Stimulated activated CD4-positive, alpha-beta T cell treated with anti-CD3 and anti-CD28 coated beads, Interleukin-1b, Interleukin-23, amount 100 ng/mL, for 4 hours (primary cell): ENCODE data around the gene YY1AP1.
A peak's percentile ranks its signal among the peaks of the same experiment; 100 is the strongest.
"Not testable (repeated sequence)": the region's sequence is repeated elsewhere in the genome, so short reads cannot be mapped to it uniquely, and the experiment has no call there.

Experiments
- DNase-seq, 2 donors: peaks; one replicate each; pipeline ENCODE4 v3.0.0-alpha.2; 2020; ENCODE audit warnings: low read depth in 2 of 2

The YY1AP1 gene, protein sequence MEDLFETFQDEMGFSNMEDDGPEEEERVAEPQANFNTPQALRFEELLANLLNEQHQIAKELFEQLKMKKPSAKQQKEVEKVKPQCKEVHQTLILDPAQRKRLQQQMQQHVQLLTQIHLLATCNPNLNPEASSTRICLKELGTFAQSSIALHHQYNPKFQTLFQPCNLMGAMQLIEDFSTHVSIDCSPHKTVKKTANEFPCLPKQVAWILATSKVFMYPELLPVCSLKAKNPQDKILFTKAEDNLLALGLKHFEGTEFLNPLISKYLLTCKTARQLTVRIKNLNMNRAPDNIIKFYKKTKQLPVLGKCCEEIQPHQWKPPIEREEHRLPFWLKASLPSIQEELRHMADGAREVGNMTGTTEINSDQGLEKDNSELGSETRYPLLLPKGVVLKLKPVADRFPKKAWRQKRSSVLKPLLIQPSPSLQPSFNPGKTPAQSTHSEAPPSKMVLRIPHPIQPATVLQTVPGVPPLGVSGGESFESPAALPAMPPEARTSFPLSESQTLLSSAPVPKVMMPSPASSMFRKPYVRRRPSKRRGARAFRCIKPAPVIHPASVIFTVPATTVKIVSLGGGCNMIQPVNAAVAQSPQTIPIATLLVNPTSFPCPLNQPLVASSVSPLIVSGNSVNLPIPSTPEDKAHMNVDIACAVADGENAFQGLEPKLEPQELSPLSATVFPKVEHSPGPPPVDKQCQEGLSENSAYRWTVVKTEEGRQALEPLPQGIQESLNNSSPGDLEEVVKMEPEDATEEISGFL

DNA sequence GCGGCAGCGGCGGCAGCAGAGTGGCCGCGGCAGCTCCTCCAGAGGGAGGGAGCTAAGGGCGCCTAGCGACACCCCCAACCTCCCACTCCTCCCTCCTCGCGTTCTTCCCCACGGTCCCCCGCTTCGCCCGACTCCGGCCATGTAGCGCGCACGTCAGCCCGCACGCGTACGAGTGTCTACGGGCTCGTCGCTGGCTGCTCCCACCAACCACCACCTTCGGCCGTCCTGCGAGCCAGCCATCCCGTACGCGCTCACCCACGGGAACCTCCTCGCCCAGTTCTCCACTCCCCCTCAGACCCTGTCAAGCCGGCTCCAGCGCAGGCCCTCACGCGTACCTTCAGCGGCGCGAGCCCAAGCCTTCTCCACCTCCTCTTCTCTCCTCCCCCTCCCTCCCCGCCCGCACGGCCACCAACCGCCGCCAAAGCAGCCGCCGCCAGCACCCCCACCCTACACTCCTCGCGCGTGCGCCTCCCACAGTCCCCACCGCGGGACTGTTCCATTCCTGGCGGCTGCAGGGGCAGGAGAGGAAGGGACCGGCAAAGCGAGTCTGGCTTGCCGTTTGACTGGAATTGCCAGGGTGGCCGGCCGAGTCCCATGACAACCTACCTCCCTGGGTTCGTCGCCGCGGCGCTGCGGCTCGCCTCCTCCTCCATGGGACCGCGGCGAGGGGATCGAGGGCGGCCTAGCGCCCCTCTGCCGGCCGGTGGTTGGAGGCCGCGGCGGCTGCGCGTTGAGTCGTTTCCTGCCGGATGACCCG, at the start of gene YY1AP1:
TSS of gene YY1AP1 (minus strand) at position 451 of the 757 bp plus-strand sequence. CDS start 8,338 bp downstream, outside the sequence.
- DNase-seq, result peak; percentile 85 to 87

DNA sequence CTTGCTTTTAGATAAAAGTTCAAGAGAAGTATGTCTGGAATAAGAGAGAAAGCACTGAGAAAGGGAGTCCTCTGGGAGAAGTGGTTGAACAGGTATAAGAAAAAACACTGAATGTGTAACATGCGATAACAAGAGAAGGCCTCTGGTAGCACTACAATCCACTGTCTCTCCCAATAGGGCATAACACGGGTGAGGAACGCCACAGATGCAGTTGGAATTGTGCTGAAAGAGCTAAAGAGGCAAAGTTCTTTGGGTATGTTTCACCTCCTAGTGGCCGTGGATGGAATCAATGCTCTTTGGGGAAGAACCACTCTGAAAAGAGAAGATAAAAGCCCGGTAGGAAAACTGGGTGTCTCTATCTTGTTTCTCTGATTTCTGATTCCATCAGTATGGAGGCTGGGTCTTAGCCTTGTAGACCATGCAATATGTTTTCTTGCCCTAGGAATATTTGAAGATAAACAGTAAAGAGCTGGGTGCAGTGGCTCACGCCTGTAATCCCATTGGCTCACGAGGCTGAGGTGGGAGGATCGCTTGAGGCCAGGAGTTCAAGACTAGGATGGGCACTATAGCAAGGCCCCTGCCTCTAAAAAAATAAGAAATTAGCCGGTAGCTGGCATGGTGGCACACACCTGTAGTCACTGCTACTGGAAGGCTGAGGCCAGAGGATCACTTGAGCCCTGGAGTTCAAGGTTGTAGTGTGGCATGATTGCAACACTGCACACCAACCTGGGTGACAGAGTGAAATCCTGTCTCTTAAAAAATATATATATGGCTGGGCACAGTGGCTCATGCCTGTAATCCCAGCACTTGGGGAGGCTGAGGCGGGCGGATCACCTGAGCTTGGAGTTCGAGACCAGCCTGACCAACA, 40.7 kb upstream of the YY1AP1 start:
- DNase-seq, result peak in 1 of 2 donors; percentile 31

GRCh38 chr1:155725142-155725541, 36.6 kb upstream of the YY1AP1 start:
- DNase-seq, result no peak

GRCh38 chr1:155719703-155720102, 31.1 kb upstream of the YY1AP1 start:
- DNase-seq, result no peak

- not testable (repeated sequence) for DNase-seq
Observed at GRCh38 chr1:155718524-155719115, 30.0 kb upstream of the YY1AP1 start.

- DNase-seq, result no peak
Observed at GRCh38 chr1:155717041-155717440, 28.5 kb upstream of the YY1AP1 start.

- DNase-seq, result no peak
Observed at GRCh38 chr1:155715777-155716176, 27.2 kb upstream of the YY1AP1 start.

DNA sequence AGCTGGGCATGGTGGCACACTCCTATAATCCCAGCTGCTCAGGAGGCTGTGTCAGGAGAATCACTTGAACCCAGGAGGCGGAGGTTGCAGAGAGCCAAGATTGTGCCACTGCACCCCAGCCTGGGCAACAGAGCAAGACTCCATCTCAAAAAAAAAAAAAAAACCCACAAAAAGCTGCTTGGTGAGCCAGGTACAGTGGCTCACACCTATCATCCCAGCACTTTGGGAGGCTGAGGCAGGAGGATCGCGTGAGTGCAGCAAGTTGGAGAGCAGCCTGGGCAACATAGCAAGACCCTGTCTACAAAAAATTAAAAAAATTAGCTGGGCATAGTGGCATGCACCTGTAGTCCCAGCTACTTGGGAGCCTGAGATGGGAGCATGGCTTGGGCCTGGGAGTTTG, 26.5 kb upstream of the YY1AP1 start:
- not testable (repeated sequence) for DNase-seq

DNA sequence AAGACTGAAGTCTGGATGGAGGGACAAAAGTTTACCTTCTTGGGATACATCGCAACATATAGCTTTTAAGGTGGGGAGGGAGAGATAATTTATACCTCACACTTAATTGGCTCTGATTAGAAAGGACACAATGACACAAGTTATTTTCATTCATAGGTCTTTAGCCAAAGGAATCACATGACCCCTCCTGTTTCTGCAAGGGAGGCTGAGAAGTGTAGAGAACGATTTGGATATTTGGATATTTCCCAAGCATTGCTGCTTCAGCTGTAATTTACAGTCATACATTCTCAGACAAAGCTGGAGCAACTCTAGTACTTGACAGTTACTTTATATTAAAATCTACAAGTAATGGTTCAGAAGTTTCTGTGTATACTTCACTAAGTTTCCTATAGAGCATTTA, 24.5 kb upstream of the YY1AP1 start:
- DNase-seq, result no peak

- not testable (repeated sequence) for DNase-seq
Observed at GRCh38 chr1:155712636-155713035, 24.1 kb upstream of the YY1AP1 start.

- not testable (repeated sequence) for DNase-seq
Observed at GRCh38 chr1:155711457-155711856, 22.9 kb upstream of the YY1AP1 start.

- DNase-seq, result no peak
Observed at GRCh38 chr1:155709391-155709790, 20.8 kb upstream of the YY1AP1 start.

- DNase-seq, result no peak
Observed at GRCh38 chr1:155706139-155706538, 17.6 kb upstream of the YY1AP1 start.

GRCh38 chr1:155704414-155704813, 15.8 kb upstream of the YY1AP1 start:
- DNase-seq, result not testable (repeated sequence)

GRCh38 chr1:155703216-155703615, 14.6 kb upstream of the YY1AP1 start:
- no peak for DNase-seq

DNA sequence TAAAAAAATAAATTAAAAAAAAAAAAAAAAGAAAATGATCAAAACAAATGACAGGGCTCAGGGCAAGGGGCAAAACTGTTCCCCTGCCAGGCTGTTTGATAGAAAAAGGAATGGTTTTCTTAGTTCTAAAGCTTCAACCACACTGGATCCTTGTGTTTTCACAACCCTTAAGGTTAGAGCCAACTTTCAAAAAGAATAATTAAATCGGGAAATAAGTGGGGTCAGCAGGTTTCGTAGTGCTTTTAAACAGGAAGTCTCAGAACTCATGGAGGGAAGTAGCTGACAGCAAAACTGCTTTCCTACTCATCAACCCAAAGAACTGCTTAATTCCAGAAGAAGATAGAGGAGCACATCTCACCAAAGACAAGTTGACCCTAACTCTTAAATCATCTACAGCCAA, 13.1 kb upstream of the YY1AP1 start:
- not testable (repeated sequence) for DNase-seq

- DNase-seq, result not testable (repeated sequence)
Observed at GRCh38 chr1:155699062-155699461, 10.5 kb upstream of the YY1AP1 start.

- DNase-seq, result no peak
Observed at GRCh38 chr1:155698382-155699038, 9.9 kb upstream of the YY1AP1 start.

GRCh38 chr1:155697616-155698015, 9.0 kb upstream of the YY1AP1 start:
- DNase-seq, result not testable (repeated sequence)

DNA sequence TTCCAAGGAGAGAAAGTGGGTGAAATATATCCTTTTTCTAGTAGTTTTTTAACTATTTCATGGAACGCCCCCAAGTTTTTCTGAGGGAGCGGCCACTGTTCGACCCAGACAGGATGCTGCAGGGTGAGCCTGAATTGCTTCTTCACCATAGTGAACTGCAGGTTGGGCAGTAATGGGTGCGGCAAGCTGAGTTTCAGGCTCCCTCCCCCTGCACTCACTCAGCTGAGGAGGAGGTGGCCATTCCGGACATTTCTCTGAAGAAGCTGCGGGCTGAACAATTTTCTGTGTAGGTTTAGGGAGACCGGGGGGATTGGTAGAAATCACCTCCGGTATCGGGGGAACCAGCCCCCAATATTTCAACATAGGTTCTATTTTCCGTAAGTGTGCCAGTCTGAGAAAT, 8.5 kb upstream of the YY1AP1 start:
- DNase-seq, result no peak
